T-helper 9 cell (primary cell): ENCODE results near the gene RFC4.

Experiments used
- DNase-seq: peaks from one replicate; pipeline ENCODE4 v3.0.0-alpha.2; 2020

RFC4 gene

GRCh38 chr3:186742618-186743380, 63.5 kb downstream of the RFC4 start:
- no peak for DNase-seq
